Measurements from ENCODE around the gene NME9.

Gene NME9

DNA sequence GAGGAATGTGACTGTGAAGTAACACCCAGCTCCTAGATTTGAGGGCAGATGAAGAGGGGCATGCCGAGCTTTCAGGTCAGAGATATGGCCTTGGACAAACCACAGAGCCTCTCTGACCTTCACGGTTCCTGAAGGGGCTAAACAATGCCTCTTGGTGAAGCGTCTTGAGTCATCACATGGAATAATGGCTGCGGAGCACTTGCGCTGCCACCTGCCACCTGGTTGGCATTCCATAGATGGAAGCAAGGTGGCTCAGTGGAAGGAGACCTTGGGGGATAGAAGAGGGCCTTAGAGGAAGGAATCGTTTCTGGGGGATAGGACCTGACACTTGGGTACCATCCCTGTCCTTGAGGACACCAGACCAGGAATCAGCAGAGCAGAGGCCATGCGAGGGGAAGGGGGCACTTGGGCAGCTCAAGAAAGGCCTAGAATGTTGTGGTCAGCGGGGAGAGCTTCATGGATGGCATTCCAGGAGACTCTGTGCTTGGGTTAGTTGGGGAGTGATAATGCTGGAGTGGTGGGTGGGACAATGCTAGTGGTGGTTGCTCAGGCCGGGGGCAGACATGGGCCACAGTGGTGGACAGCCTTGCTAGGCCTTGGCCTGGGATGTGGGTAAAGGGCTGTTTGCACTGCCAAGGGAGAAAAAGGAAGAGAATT, 31.3 kb upstream of the NME9 start:
- DNase-seq, result no peak

DNA sequence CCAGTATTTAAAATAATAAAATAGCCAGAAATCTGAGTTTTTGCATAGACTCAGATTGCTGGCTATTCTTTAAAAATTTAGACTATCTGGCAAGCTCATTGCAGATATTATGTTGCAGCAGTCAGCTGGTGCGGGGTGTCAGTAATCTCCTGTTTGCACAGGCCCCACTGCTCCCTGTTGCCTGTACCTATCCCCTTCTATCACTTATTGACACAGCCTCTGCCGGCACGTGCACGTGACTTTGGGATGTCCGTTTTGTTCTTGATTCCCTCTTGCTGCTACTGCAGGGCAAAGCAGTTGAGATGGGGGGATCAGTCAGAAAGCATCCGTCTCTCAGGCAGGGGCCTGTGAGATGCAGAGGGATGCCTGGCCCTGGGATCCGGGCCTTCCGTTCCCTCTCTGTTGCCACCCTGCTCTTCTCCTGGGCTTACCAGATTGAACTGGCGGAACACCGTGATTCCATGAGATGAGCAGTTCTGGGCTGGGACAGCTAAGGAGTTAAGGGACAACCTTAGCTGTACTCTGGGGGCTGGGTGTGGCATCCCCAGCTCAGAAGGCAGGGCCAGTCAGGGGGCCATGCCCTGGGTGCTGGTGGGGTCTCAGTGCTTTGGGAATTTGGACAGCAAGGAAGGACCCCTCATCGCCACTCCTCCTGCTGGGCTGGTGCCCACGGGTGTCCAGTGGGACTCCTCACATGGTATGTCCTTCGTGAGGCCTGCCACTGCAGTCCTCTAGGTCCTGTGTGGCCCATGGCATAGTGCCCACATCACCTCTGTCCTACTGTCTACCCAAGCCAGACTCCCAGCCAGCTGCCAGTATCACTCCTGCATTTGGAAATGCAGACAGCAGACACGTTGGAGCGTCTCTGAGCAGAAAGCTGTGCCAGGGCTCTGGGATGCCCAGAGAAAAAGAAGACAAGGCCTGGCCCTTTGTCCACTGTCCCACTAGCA, 30.5 kb upstream of the NME9 start:
- DNase-seq, result no peak

DNA sequence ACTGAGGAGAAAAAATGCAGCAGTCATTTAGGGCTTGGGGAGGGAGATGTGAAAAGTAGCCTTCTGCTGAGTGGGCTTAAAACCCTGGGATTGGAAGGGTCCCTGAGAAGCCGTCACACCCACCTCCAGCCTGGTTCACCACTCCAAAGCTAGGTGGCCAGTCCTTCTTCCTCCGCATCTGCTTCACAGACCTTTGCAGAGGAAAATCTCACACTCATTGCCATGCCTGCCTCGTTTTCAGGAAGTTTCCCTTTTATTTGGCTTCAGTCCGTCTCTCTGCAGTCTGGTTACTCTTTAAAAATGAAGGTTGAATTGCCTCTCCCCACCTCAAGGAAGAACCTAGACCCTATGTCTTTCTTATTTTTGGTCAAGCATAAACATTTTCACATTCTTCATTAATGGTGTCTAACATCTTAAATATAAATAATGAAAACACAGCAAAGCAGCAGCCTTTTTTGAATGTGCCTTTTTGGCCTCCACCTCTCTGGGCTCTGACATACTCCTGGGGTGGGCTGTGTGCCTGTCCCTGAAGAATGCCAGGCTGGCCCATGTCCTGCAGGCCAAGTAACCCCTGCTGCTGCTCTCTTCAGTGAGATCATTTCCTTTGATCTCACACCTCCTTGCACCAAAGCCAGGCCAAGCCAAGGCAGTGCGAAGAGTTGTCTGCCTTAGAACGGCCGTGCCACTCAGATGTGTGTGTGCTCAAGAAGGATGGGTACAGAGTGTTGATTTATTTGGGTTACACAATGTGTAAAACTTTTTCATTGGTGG, 29.7 kb upstream of the NME9 start:
- no peak for DNase-seq

DNA sequence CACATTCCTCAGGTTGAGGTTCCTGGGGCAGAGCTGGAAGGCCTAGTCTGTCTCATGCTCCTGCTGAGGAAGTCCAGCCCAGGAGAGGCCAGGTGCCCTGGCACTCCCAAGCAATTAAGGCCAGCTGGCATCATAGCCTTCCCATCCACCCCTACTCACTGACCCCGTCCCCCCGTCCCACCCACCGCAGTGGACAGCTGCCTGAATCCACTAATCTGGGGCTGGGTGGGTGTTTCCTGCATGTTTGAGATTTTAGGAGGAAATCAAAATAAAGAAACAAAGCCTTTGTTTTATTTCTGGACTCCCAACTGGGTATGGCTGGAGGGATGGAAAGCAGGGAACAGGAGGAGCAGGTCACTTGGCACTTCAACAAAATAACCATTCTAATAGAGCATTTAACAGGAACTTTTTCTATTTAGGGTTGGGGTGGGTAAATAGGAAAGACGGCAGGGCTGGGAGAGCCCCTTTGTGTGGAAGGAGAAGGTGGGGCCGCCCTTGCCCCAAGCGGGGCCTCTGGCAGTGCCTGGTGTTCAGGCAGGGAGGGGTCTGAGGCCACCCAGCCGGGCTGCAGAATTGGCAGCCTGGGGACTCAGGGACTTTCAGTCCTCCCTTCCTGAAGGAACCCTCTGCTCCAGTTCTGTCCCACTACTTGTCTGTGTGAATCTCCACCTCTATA, 27.2 kb upstream of the NME9 start:
- DNase-seq, result no peak

DNA sequence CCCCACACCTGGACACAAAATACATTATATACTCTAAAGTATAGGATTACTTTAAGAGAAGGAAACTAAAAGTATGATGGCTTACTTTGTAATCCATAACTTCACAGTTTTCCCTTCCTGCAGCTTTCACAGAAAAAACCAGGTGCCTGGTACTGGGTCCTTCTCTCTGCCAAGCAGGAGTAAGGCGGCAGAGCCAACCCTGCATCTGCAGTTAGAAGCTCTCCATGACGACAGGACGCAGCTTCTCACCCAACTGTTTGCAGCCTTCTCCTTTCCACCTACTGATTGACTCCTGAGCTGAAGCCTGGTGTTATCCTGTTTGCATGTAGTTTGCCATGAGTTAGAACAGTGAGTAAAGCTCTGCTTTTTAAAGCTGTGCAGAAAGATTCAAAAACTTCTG, 25.4 kb upstream of the NME9 start:
- no peak for DNase-seq

DNA sequence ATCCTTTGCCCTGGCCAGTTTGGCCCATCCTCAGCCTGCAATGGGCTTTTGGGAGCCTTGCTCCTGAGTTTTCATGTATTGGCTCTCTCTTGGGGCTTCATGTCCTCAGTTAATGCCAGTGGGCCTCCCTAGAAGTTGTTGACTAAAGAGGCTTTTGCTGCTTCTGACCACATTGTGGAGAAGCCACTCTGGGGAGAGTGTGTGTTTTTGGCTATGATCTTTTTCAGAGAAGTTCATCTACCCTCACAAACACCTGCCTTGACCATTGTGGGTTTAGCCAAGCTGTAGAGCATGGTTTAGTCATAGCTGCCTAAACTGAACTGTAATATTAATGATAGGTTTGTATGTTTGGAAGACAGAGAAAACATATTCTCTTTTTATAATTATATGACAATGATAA, 24.7 kb upstream of the NME9 start:
- no peak for DNase-seq

DNA sequence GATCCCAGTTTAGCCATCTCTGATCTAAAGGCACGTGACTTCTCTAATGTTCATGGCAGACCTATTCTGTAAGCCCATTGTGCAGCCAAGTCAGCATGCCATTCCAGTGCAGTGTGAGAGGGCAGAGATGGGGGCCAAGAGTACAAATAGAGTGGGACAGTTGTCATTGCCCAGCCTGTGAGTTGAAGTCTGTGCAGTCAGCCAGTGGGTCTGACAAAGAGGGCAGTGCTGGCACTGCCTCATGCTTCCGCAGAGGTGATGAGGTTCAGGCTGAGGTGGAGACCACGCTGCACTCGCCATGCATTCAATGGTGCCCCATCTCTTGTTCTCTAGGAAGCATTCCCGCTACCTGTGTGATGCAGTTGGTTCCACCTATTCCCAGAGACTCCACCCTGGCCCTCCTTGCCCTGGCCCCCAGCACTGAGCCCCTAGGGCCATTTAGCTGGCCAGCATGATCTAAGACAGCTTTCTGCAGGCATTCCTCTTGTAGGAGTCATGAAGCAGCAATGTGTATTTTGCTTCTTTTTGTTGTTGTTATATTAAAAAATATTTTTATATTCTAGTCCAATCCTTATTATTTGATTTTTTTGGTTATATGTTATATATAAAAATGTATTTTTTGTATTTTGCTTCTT, 22.4 kb upstream of the NME9 start:
- no peak for DNase-seq

DNA sequence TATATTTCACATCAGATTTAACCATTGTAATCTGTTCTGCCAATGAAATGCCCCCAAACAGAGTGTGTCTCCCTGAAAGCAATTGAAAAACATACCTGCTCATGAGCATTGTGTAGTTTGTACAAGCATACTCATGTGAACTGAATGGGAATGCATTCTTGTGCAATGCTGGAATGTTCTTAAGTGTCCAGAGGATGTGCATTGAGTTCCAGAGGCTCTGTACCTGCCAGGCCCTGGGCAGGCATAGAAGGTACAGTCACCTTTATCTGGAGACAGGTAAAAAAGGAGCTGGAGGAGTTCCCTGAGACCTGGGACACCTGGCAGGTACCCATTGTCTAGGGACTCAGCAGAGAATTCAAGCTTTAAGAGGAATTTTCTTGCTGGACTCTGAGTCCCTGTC, 21.5 kb upstream of the NME9 start:
- no peak for DNase-seq

DNA sequence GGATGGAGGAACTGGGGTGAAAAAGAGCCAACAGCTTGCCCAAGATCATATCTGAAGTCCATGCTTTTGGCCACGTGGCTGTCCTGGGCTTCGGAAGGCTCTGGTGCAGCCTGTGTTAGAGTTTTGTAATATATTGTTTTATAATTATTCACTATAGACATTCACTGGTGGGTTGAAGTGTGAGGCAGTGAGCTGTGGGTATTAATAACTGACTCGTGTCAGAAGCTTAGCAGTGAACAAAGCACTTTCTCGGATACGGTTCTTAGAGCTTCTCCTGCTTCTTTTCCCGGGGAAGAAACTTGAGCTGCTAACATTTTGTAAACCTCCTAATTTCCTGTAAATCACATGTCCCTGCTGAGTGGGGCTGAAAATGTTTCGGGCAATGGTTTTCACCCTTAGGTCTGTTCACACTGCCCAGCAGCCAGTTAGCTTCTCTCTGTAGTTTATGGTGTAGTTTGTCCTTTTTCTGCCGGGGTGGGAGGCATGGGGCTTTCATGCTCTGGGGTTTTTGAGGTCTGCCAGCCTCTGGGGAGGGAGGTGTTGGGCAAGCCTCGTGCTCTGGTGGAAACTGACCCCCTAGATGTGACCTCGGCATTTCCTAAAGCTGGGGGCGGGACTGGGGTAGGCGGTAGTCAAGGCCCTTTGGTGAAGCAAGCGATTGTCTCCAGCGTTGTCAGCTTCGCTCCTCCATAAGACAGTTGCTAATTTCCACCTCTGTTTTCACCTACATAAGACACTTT, 20.4 kb upstream of the NME9 start:
- DNase-seq, result no peak

DNA sequence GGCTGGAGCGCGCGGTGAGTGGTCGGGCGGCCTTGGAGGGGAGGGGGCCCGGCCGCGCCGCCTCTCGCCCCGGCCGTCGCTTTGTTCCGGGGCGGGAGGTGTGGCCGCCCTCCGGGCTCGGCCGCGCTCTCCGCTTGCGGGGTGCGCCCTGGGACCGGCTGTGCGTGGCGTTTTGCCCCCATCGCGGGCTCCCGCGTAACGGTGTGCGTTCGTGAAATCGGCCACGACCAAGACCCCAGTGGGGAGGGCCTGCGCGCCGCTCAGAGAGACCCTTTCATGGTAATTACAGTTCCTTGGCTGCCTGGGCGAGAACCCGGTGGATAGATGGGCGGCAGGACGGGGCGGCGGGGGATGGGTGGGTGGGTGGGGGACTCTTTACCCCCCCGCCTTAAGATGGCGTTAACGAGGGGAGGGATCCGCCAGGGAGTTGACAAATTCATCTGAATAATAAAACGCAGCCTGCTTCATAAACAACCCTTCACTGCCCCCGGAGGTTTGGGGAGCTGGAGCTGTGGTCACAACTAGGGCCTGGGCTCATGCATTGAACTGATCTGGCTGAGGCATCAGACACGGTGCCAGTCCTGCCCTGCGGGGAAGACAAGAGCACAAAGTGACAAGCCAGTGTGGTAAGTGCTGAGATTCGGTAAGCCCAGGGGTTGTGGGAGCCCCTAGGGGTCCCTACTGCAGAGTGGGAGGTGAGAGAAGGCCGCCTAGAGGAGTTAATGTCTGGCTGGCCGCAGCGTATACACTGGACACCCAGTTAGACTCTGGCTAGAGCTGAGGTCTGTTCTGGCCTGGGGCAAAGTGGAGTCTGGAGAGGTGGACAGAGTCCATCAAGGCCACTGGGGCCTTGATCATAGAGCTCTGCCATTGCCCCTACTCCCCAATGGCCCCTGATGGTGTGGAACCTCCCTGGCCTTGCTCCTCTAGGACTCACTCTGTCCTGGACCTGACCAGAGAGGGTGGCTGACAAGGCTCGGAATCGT, 19.4 kb upstream of the NME9 start:
- DNase-seq, result no peak

DNA sequence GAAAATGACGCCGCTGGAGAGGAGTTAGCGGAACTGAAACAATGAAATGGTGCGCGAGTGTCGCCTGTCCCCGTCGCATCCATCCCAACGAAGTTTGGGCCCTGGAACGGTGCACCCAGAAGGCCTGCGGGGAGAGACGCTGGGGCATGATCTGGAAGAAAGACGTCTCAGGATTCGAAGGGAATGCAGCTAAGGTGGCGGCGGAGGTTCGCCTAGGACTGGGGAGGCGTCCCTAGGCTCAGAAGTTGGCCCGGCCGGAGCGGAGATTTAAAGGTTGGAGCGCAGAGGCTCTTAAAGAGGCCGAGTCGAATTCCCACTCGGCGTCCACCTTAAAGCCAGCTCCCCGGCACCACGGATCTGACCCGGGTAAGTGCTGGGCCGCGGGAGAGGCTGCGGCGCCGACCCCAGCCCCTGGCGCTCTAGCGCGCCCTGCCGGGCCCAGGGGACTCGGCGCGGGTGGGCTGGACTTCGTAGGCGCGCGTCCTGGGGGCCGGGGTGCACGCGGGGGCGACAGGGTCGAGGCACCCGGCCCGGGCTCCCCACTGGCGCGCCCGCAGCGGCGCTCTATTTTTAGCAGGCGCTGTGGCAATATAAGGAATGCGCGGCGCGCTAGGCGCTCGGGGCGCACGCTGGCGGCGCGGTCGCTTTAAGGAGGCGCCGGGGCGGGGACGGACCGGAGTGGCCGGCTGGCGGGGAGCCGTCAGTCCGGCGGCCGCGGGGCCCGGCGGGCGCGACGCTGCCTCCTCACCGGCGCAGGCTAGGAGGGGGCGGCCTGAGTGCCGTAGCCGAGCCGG, 18.5 kb upstream of the NME9 start, which contains the start of gene MRAS:
MRAS (plus strand) TSS at position 620 of the 794 bp plus-strand sequence. CDS start 24,305 bp downstream, outside the sequence.
- DNase-seq, result no peak

DNA sequence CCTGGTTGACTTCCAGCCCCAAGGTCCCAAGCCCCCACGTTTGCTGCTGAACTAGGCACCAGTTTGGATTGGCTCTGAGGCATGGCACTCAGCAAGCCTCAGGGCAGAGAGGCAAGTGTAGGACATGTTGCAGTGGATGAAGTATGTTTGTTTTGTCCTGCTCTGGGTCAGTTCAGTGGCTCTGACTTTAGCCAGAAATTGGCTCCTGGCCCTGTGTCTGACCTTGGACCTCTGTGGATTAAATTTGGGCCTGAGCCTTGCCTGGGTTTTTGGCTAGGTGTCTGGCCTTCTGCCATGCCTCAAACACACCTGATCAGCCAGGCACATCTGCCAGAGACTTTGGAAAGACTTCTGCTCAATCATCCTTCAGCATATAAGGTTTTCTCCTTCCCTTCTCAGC, 15.1 kb upstream of the NME9 start:
- no peak for DNase-seq

DNA sequence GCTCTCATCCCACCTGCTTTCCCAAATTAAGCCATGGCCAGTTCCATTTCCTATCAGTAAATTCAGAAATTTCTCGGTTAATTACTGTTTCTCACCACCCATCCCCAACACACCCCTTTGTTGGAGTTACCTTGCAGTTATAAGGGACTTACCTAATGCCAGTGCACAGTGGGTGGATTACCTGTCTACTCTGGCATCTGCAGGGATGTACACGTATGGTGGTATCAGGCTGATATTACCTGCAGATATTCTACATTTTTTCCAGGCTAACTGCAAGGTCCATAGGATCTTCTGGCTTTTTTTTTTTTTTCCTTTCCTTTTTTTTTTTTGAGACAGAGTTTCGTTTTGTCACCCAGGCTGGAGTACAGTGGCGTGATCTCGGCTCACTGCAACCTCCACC, 10.9 kb upstream of the NME9 start:
- DNase-seq, result no peak

DNA sequence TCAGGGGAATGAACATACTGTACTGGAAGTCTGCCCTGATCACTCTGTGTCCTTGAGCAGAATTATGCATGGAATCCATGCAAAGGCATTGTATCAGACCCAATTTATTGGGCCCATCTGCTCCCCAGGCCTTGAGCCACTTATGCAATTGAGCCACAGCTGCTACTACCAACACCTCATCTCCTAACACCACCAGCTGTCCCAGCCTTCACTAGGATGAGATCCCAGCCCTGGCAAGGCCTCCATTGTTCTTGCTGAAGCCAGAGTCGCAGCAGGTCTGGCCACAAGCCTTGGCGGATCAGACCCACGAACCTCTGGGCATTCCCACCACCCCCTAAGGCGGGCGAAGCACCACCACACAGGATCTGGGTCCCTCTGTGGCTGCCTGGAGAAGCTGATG, 9.2 kb upstream of the NME9 start:
- DNase-seq, result no peak

DNA sequence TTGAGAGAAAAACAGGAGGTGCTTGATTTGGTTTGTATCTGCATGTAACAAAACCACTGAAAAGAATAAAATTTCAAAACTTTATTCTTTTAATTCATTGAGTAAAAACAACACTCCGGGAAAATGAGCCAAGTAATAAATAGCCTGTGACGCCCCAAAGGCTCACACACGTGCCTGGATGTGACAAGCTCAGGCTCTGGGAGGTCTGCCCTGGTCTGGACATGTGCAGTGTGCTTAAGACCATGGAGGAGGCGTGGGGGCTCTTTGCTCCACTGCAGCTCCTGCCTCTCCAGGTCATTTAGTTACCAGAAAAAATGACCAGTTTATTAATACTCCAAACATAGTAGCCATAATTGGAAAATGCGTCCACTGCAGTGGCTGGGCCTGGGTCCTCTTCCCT, 8.6 kb upstream of the NME9 start:
- DNase-seq, result no peak

DNA sequence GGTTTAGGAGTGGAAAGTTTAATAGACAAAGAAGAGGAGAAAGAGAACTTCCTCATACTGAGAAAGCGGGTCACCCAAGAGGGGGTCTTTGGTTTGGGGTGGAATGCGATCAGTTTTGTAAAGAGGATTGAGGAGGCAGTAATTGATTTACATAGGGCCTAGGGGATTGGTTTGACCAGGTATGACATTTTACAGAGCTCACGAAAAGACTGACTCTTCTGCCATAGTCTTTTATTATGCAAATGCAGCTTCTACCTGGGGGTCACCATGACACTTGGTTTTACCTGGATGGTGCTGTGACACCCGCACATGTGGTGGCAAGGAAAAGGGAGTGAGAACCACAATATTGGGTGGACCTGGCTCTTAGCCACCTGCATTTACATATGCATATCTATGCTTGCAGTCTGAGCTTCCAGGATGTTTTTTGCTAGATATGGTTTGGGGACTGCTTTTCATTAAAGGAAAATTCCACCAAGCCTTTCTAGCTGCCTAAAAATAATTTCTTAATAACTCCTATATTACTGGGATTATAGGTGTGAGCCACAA, 6.9 kb upstream of the NME9 start:
- no peak for DNase-seq

DNA sequence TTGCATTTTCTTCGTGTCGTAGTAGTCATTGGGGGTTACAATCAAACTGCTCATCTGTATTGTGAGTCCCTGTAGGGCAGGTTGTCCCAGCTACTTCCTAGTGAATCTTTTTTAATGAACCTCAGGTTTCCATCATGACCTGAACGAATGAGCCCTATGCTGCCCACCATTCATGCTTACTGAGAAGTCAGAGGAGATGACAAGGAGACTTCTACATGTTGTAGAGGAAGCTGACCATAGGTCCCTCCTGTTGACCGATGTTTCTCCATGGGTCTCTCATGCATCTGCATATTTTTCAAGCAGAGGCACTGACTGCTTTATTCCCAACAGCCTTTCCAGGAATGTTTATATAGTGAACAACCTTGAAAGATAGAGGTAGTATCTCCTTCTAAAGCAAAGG, 5.0 kb upstream of the NME9 start:
- no peak for DNase-seq

DNA sequence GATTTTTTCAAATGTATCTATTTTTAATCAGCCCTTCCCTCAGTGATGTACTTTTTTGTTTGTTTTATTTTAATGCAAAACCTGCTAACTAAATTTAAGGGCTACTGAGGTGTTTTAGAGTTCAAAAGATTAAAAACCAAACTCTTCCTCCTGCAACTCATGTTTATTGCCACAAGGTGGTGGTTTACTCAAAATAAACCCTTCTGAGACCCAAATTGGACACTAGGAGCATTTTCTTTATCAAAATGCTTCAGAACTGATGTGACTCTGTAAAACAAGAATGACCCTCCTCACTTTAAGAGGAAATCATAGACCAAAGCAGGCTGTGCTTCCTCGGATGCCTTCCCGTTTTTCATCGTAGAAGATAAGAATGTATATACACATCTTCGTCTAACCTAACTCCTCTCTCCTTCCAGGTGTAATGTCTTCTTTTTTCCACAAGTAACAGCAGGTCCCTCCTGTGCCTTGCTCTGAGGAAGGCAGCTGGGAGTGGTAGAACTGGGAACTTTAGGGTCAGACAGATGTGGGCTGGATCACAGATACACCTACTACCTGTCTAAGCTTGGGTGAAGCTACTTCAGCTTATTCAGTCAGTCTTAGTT, 2.9 kb upstream of the NME9 start:
- DNase-seq, result no peak
